ENCODE results near the gene LRRC46. TPM values are rescaled to one million over a fixed set of nuclear protein-coding genes. Genes with fewer than 3 reads are reported as not detected.

The LRRC46 gene
- total and polyA plus RNA-seq, 2 of the 4 experiments (the other 2 are of a cell fraction), result 0.77 TPM; not detected in 1

GRCh38 chr17:47808036-47808829, 23.2 kb upstream of the LRRC46 start (continued):
- no peak for TF ChIP-seq NFE2L2 (IDR thresholded peaks at IDR 0.05; ENCODE audit: low read depth, low read length)

- H3K18ac ChIP-seq (ENCODE audit: low read depth, low read length), result no peak overlapping the region
- no TSS peak for BruUV-seq (replicated peaks)
- H3K27me3 ChIP-seq (ENCODE audit: control insufficient read depth, insufficient read depth, low read length), result peaks cover 8% of the 10 kb centered on the region
- H3K56ac ChIP-seq (ENCODE audit: extremely low read depth, insufficient read depth, low read length), result no peak overlapping the region
- H4K5ac ChIP-seq (ENCODE audit: low read depth, low read length), result no peak overlapping the region
- ATAC-seq (ENCODE audit: low read depth) (no peak), DNase-seq (no peak)
- H2AK5ac ChIP-seq (ENCODE audit: low read depth, low read length), result no peak overlapping the region
- ChIA-PET CTCF (no interaction called here), POLR2A (ENCODE audit: unreplicated experiment) (no interaction called here)
- H3K14ac ChIP-seq (replicated peaks; ENCODE audit: low read depth, low read length), result no peak overlapping the region
- H4K8ac ChIP-seq (ENCODE audit: low read depth in 2 of 2, low read length in 2 of 2), result no peak overlapping the region
- no peak overlapping the region for H3K4me2 ChIP-seq (ENCODE audit: low read depth, low read length)
- 0 out of 2 replicates have a peak, but pooled peaks cover 2% of the 10 kb centered on the region for H3K9me1 ChIP-seq (ENCODE audit: insufficient read depth, low read length)
- H3K4ac ChIP-seq (ENCODE audit: low read depth, low read length), result no peak overlapping the region
- no peak overlapping the region for H2AFZ ChIP-seq (replicated peaks; ENCODE audit: low read length, poor library complexity)
- no peak overlapping the region for H2BK20ac ChIP-seq (ENCODE audit: low read depth, low read length)
- no peak overlapping the region for H3K27ac ChIP-seq (ENCODE audit: insufficient read depth, low read length)
- no peak overlapping the region for H2BK120ac ChIP-seq (ENCODE audit: low read depth, low read length)
- H4K20me1 ChIP-seq (ENCODE audit: insufficient read depth, low read length), result peaks cover 37% of the 10 kb centered on the region
- no peak overlapping the region for H2BK15ac ChIP-seq (ENCODE audit: low read depth, low read length)
- no peak overlapping the region for H3K23ac ChIP-seq (ENCODE audit: low read depth, low read length)
- dilution Hi-C loops (cut with HindIII; ENCODE audit: low sequenced_read_pairs, unreplicated experiment), result no loop called here
- no peaks in the 10 kb centered on the region for H3K79me1 ChIP-seq (ENCODE audit: low read depth in 1 of 2, low read length in 2 of 2)
- no peak overlapping the region for H2BK5ac ChIP-seq (ENCODE audit: low read depth, low read length, poor library complexity, severe bottlenecking)
- no peaks in the 10 kb centered on the region for H3K9me3 ChIP-seq (ENCODE audit: control insufficient read depth, insufficient read depth, low read length)
- in situ Hi-C loops (cut with MboI; ENCODE audit: low sequenced_read_pairs), result no loop called here
- no peak overlapping the region for H4K91ac ChIP-seq (ENCODE audit: insufficient read depth, low read depth, low read length)
- H3K36me3 ChIP-seq (ENCODE audit: control insufficient read depth, insufficient read depth, low read length), result peaks cover 44% of the 10 kb centered on the region
- WGBS, 2 experiments (ENCODE audit: extremely low coverage in 2 of 2, insufficient read length in 1 of 2), result 96% methylated on average over 7 of the region's 22 CpGs; no CpG with 5 or more reads in 1 of the 2 experiments
- TF ChIP-seq CEBPB (IDR thresholded peaks at IDR 0.05; ENCODE audit: low read depth, low read length), result no peak
- no peak for TF ChIP-seq POLR2A (IDR thresholded peaks at IDR 0.05; ENCODE audit: low read depth, low read length)
- TF ChIP-seq MAFK (IDR thresholded peaks at IDR 0.05; ENCODE audit: low read depth, low read length), result no peak
- no peak for TF ChIP-seq ELK1 (IDR thresholded peaks at IDR 0.05; ENCODE audit: borderline replicate concordance, low read depth, low read length)
- TF ChIP-seq MXI1 (IDR thresholded peaks at IDR 0.05; ENCODE audit: borderline replicate concordance, low read depth, low read length), result no peak
- TF ChIP-seq RFX5 (IDR thresholded peaks at IDR 0.05; ENCODE audit: low read depth, low read length), result no peak
- TF ChIP-seq CHD1 (IDR thresholded peaks at IDR 0.05; ENCODE audit: low read depth, low read length), result no peak
- TF ChIP-seq BHLHE40 (IDR thresholded peaks at IDR 0.05; ENCODE audit: low read depth, low read length), result no peak
- TF ChIP-seq RCOR1 (IDR thresholded peaks at IDR 0.05; ENCODE audit: insufficient replicate concordance, low read length), result no peak
- TF ChIP-seq SMC3 (IDR thresholded peaks at IDR 0.05; ENCODE audit: low read depth, low read length), result no peak
- no peak for TF ChIP-seq USF2 (IDR thresholded peaks at IDR 0.05; ENCODE audit: low read depth, low read length)
- no peak overlapping the region for H3K4me3 ChIP-seq (ENCODE audit: insufficient read depth, low read depth, low read length)
- no peak overlapping the region for H3K9ac ChIP-seq (ENCODE audit: low read depth, low read length)
- H2AK9ac ChIP-seq (replicated peaks; ENCODE audit: low read depth, low read length, poor library complexity), result no peak overlapping the region
- intact Hi-C loops (cut with micrococcal nuclease), result no loop called here
- peaks cover 3% of the 10 kb centered on the region; the same call in 1 of the 2 replicates for H3K4me1 ChIP-seq (ENCODE audit: control insufficient read depth, insufficient read depth, low read length)
Measured at GRCh38 chr17:47808830-47809480, 22.5 kb upstream of the LRRC46 start.

All from IMR-90 (cell line).